Tibial nerve (tissue), 4 donors: Measurements from ENCODE around the gene AP3B1.

ENCODE experiments used
- CTCF ChIP-seq, 5 experiments: fragments of 200-600 bp in 3 of 5; fragments of 450-650 bp in 2 of 5; sonication (generic) in 3 of 5; IDR thresholded peaks; one replicate each; pipeline ENCODE4 v1.5.1; 2016 to 2019; ENCODE audit warnings: antibody characterized with exemption in 5 of 5, mild to moderate bottlenecking in 3 of 5, moderate library complexity in 2 of 5
- EP300 ChIP-seq, 2 donors: sonication (generic); formaldehyde crosslinking; IDR thresholded peaks; one replicate each; pipeline ENCODE4 v1.6.1; 2017; ENCODE audit warnings: antibody characterized with exemption in 2 of 2, mild to moderate bottlenecking in 1 of 2
- POLR2A ChIP-seq, 2 donors: fragments of 450-650 bp; IDR thresholded peaks; one replicate each; pipeline ENCODE4 v1.6.1; 2017; ENCODE audit warnings: antibody characterized with exemption in 2 of 2, mild to moderate bottlenecking in 2 of 2, moderate library complexity in 2 of 2

DNA sequence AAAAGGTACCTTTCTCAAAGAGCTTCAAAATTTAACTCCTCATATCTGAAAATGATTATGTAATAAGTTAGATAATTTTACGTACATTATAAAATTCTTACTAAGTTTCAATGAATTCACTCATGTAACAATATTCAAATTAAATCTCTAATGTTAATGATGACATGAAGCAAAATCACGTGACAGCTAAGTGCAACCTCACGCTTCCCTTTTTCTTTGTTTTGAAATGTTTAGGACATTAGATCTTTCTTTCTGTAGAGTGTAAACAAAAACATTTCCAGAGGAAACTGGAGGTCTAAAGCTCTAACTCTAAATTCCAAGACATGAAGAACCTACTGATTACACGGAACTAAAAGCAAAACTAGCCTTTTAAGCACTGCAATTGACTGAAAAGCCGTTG lies 291.0 kb downstream of the AP3B1 start:
- TF ChIP-seq CTCF (IDR thresholded peaks at IDR 0.05) (no peak), POLR2A (IDR thresholded peaks at IDR 0.05) (no peak), EP300 (IDR thresholded peaks at IDR 0.05) (no peak)
